Trophoblast cell (in vitro differentiated cells and primary cell): ENCODE data around the gene CTBS.
"Not testable (repeated sequence)": the region's sequence is repeated elsewhere in the genome, so short reads cannot be mapped to it uniquely, and the experiment has no call there.

Experiments used
- DNase-seq, 2 donors: peaks; one replicate each; pipeline ENCODE4 v3.0.0-alpha.2; 2016
- H2AFZ ChIP-seq: 2 replicates; pipeline ENCODE4 v1.6.1; 2013; ENCODE audit warnings: low read length, moderate library complexity, mild to moderate bottlenecking; ENCODE audit not compliant: insufficient read depth, poor library complexity
- H2AK5ac ChIP-seq: 2 replicates; pipeline ENCODE4 v1.6.1; 2013; ENCODE audit warnings: mild to moderate bottlenecking, low read length
- H2BK120ac ChIP-seq: 2 replicates; pipeline ENCODE4 v1.6.1; 2013; ENCODE audit warnings: low read length, mild to moderate bottlenecking, moderate library complexity; ENCODE audit not compliant: insufficient read depth, poor library complexity
- H2BK12ac ChIP-seq: 2 replicates; pipeline ENCODE4 v1.6.1; 2013; ENCODE audit warnings: mild to moderate bottlenecking, low read length, moderate library complexity
- H2BK5ac ChIP-seq: 2 replicates; pipeline ENCODE4 v1.6.1; 2013; ENCODE audit warnings: low read length, low read depth, moderate library complexity, mild to moderate bottlenecking; ENCODE audit not compliant: poor library complexity
- H3K14ac ChIP-seq: 2 replicates; pipeline ENCODE4 v1.6.1; 2013; ENCODE audit warnings: mild to moderate bottlenecking, low read length
- H3K18ac ChIP-seq: 2 replicates; pipeline ENCODE4 v1.6.1; 2013; ENCODE audit warnings: mild to moderate bottlenecking, low read length
- H3K23ac ChIP-seq: 2 replicates; pipeline ENCODE4 v1.6.1; 2013; ENCODE audit warnings: low read length
- H3K27ac ChIP-seq: 2 replicates; pipeline ENCODE4 v1.5.1; 2013; ENCODE audit warnings: low read depth, mild to moderate bottlenecking, inconsistent platforms, low read length, moderate library complexity
- H3K27me3 ChIP-seq: 2 replicates; pipeline ENCODE4 v1.6.1; 2013; ENCODE audit warnings: inconsistent platforms, mild to moderate bottlenecking, low read length, moderate library complexity; ENCODE audit not compliant: insufficient read depth
- H3K36me3 ChIP-seq, 2 experiments: 1 replicate in 1 of 2; 2 replicates in 1 of 2; pipeline ENCODE4 v1.6.1; 2013; ENCODE audit warnings: low read length in 2 of 2, mild to moderate bottlenecking in 2 of 2, moderate library complexity in 1 of 2; ENCODE audit not compliant: insufficient read depth in 2 of 2, control insufficient read depth in 1 of 2
- H3K4ac ChIP-seq: 2 replicates; pipeline ENCODE4 v1.6.1; 2013; ENCODE audit warnings: low read depth, mild to moderate bottlenecking, low read length, moderate library complexity
- H3K4me1 ChIP-seq, 2 experiments: 1 replicate in 1 of 2; 2 replicates in 1 of 2; pipeline ENCODE4 v1.6.1; 2013; ENCODE audit warnings: low read length in 2 of 2, mild to moderate bottlenecking in 2 of 2, moderate library complexity in 1 of 2; ENCODE audit not compliant: insufficient read depth in 2 of 2, control insufficient read depth in 1 of 2
- H3K4me2 ChIP-seq: 2 replicates; pipeline ENCODE4 v1.6.1; 2013; ENCODE audit warnings: inconsistent platforms, mild to moderate bottlenecking, low read length, moderate library complexity
- H3K4me3 ChIP-seq: 2 replicates; pipeline ENCODE4 v1.5.1; 2013; ENCODE audit warnings: mild to moderate bottlenecking, low read depth, low read length, inconsistent platforms
- H3K79me1 ChIP-seq: one replicate; pipeline ENCODE4 v1.6.1; 2013; ENCODE audit warnings: low read length
- H3K79me2 ChIP-seq: 2 replicates; pipeline ENCODE4 v1.6.1; 2013; ENCODE audit warnings: low read length, mild to moderate bottlenecking; ENCODE audit not compliant: control insufficient read depth, insufficient read depth, poor library complexity
- H3K9ac ChIP-seq: 2 replicates; pipeline ENCODE4 v1.6.1; 2013; ENCODE audit warnings: mild to moderate bottlenecking, low read length
- H3K9me3 ChIP-seq: 2 replicates; pipeline ENCODE4 v1.6.1; 2013; ENCODE audit warnings: low read depth, mild to moderate bottlenecking, control low read depth, inconsistent platforms, low read length; ENCODE audit not compliant: insufficient read depth
- H4K12ac ChIP-seq: 2 replicates; pipeline ENCODE4 v1.6.1; 2013; ENCODE audit warnings: low read depth, mild to moderate bottlenecking, low read length, moderate library complexity
- H4K8ac ChIP-seq: 2 replicates; pipeline ENCODE4 v1.6.1; 2013; ENCODE audit warnings: low read depth, mild to moderate bottlenecking, low read length, moderate library complexity
- H4K91ac ChIP-seq: one replicate; pipeline ENCODE4 v1.6.1; 2013; ENCODE audit warnings: low read depth, mild to moderate bottlenecking, low read length, moderate library complexity
- WGBS: extraction: QIAGEN DNeasy Blood & Tissue Kit; methylation state at CpG from one replicate; pipeline ENCODE4 v1.1.7; 2013; ENCODE audit warnings: missing lambda C conversion rate; ENCODE audit not compliant: insufficient read length, insufficient coverage; ENCODE audit errors: extremely low coverage; 5-methylcytosine and 5-hydroxymethylcytosine counted together

CTBS gene

GRCh38 chr1:84598418-84598817 is 24.2 kb upstream of the CTBS start:
- no peak overlapping the region for H3K9ac ChIP-seq
- no peak overlapping the region for H2AK5ac ChIP-seq
- H3K23ac ChIP-seq, result no peak overlapping the region
- no peak overlapping the region for H2AFZ ChIP-seq
- H3K14ac ChIP-seq, result no peak overlapping the region
- no peaks in the 10 kb centered on the region for H3K27me3 ChIP-seq
- no CpG with 5 or more reads among the region's 3 CpGs for WGBS
- H2BK120ac ChIP-seq, result no peak overlapping the region
- DNase-seq, result no peak
- no peak overlapping the region for H4K8ac ChIP-seq
- H2BK12ac ChIP-seq, result no peak overlapping the region
- no peak overlapping the region for H3K27ac ChIP-seq
- no peak overlapping the region for H3K4ac ChIP-seq
- no peak overlapping the region for H3K4me3 ChIP-seq
- no peak overlapping the region for H3K4me2 ChIP-seq
- no peak overlapping the region for H4K91ac ChIP-seq
- H2BK5ac ChIP-seq, result no peak overlapping the region
- no peaks in the 10 kb centered on the region for H3K9me3 ChIP-seq
- no peaks in the 10 kb centered on the region for H3K79me2 ChIP-seq
- H3K4me1 ChIP-seq, result peaks cover 0 to 3% of the 10 kb centered on the region in 2 experiments
- H4K12ac ChIP-seq, result no peak overlapping the region
- H3K18ac ChIP-seq, result no peak overlapping the region
- H3K36me3 ChIP-seq, result no peaks in the 10 kb centered on the region
- peaks cover 4% of the 10 kb centered on the region for H3K79me1 ChIP-seq

GRCh38 chr1:84597011-84597410 is 22.8 kb upstream of the CTBS start:
- no peak overlapping the region for H3K23ac ChIP-seq
- H4K8ac ChIP-seq, result no peak overlapping the region
- H4K12ac ChIP-seq, result no peak overlapping the region
- no peak overlapping the region for H3K27ac ChIP-seq
- H3K9ac ChIP-seq, result no peak overlapping the region
- no peak for DNase-seq
- H2BK5ac ChIP-seq, result no peak overlapping the region
- H3K79me1 ChIP-seq, result no peaks in the 10 kb centered on the region
- no peaks in the 10 kb centered on the region for H3K9me3 ChIP-seq
- WGBS, result no CpG with 5 or more reads among the region's 1 CpG
- no peak overlapping the region for H3K4ac ChIP-seq
- no peak overlapping the region for H2BK120ac ChIP-seq
- no peak overlapping the region for H3K18ac ChIP-seq
- no peak overlapping the region for H2AFZ ChIP-seq
- no peak overlapping the region for H4K91ac ChIP-seq
- no peaks in the 10 kb centered on the region for H3K4me1 ChIP-seq
- H3K4me2 ChIP-seq, result no peak overlapping the region
- H3K14ac ChIP-seq, result no peak overlapping the region
- H3K79me2 ChIP-seq, result no peaks in the 10 kb centered on the region
- H3K4me3 ChIP-seq, result no peak overlapping the region
- H3K36me3 ChIP-seq, result no peaks in the 10 kb centered on the region
- H2AK5ac ChIP-seq, result no peak overlapping the region
- H2BK12ac ChIP-seq, result no peak overlapping the region
- no peaks in the 10 kb centered on the region for H3K27me3 ChIP-seq

GRCh38 chr1:84594959-84595358 is 20.7 kb upstream of the CTBS start:
- DNase-seq, H2BK12ac ChIP-seq, H2BK120ac ChIP-seq, H3K27me3 ChIP-seq, H3K4me3 ChIP-seq, H3K36me3 ChIP-seq, H2BK5ac ChIP-seq, H3K9ac ChIP-seq, H3K27ac ChIP-seq, H3K14ac ChIP-seq, H2AFZ ChIP-seq, H4K8ac ChIP-seq, H3K18ac ChIP-seq, H4K12ac ChIP-seq, H3K79me1 ChIP-seq, H4K91ac ChIP-seq, H3K9me3 ChIP-seq, H3K79me2 ChIP-seq, H2AK5ac ChIP-seq, H3K4me2 ChIP-seq, H3K4me1 ChIP-seq, H3K4ac ChIP-seq, H3K23ac ChIP-seq: not testable (repeated sequence)
- no CpG with 5 or more reads among the region's 2 CpGs for WGBS

GRCh38 chr1:84587099-84587498 is 12.9 kb upstream of the CTBS start:
- H2AK5ac ChIP-seq, result no peak overlapping the region
- no peak overlapping the region for H2BK120ac ChIP-seq
- H3K23ac ChIP-seq, result no peak overlapping the region
- no peak overlapping the region for H2BK5ac ChIP-seq
- no peak overlapping the region for H3K4ac ChIP-seq
- H3K9me3 ChIP-seq, result peaks cover 2% of the 10 kb centered on the region
- no CpG with 5 or more reads among the region's 3 CpGs for WGBS
- H4K8ac ChIP-seq, result no peak overlapping the region
- H4K12ac ChIP-seq, result no peak overlapping the region
- no peaks in the 10 kb centered on the region for H3K36me3 ChIP-seq
- no peak overlapping the region for H3K27ac ChIP-seq
- H3K4me1 ChIP-seq, result peaks cover 7 to 14% of the 10 kb centered on the region in 2 experiments
- no peak overlapping the region for H3K9ac ChIP-seq
- peak overlapping the region; percentile 34 for H2BK12ac ChIP-seq
- peaks cover 2% of the 10 kb centered on the region for H3K79me2 ChIP-seq
- no peak overlapping the region for H3K4me2 ChIP-seq
- DNase-seq, result no peak
- H3K14ac ChIP-seq, result no peak overlapping the region
- H3K18ac ChIP-seq, result no peak overlapping the region
- no peak overlapping the region for H4K91ac ChIP-seq
- no peak overlapping the region for H2AFZ ChIP-seq
- H3K27me3 ChIP-seq, result no peaks in the 10 kb centered on the region
- peaks cover 5% of the 10 kb centered on the region for H3K79me1 ChIP-seq
- no peak overlapping the region for H3K4me3 ChIP-seq
